ENCODE data around the gene CERS2. TPM values are rescaled to one million over a fixed set of nuclear protein-coding genes. Genes with fewer than 3 reads are reported as not detected.

Gene CERS2
- total RNA-seq, 1 donor from 2014 or later = 96.1 TPM

DNA sequence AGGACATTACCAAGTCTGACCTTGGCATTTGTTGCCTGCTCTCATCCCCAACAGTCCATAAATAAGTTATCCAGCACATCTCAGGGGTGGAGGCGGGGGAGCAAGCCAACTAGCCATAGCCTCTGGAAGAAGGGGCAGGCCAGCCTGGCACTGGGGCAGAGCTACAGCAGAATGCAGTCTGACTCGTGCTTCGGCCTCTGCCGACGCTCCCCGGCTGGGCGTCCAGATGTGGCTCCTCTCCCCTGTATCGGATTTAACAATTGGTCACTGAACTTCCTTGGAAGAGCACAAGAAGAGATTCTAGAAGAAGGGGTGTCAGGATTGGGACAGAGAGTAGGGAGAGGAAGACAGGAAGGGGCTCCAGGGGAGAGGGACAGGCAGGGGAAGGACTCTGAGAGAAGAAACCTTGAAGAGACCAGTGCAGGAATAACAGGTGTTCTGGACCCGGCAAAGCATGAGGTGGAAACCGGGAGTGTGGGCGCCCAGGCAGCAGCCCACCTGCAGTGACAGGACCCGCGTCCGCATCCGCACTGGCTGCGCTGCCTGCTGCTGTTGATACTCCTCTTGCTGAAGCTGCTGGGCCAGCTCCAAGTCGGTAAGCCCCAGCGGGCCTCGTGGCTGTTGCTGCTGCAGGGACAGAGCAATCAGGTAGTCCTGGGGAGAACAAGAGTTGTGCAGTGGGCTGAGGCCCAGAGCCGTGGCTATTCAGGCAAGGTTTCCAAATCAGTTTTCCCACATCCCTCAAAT lies 22.7 kb upstream of the CERS2 start:
- TF ChIP-seq, protein P1, sequence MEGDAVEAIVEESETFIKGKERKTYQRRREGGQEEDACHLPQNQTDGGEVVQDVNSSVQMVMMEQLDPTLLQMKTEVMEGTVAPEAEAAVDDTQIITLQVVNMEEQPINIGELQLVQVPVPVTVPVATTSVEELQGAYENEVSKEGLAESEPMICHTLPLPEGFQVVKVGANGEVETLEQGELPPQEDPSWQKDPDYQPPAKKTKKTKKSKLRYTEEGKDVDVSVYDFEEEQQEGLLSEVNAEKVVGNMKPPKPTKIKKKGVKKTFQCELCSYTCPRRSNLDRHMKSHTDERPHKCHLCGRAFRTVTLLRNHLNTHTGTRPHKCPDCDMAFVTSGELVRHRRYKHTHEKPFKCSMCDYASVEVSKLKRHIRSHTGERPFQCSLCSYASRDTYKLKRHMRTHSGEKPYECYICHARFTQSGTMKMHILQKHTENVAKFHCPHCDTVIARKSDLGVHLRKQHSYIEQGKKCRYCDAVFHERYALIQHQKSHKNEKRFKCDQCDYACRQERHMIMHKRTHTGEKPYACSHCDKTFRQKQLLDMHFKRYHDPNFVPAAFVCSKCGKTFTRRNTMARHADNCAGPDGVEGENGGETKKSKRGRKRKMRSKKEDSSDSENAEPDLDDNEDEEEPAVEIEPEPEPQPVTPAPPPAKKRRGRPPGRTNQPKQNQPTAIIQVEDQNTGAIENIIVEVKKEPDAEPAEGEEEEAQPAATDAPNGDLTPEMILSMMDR (conservative IDR thresholded peaks at IDR 0.05; ENCODE audit: low read depth, low read length) = no peak
- no peak for DNase-seq (ENCODE audit: low read depth)
- no peak overlapping the region for H3K4me3 ChIP-seq (ENCODE audit: low read depth, low read length)

DNA sequence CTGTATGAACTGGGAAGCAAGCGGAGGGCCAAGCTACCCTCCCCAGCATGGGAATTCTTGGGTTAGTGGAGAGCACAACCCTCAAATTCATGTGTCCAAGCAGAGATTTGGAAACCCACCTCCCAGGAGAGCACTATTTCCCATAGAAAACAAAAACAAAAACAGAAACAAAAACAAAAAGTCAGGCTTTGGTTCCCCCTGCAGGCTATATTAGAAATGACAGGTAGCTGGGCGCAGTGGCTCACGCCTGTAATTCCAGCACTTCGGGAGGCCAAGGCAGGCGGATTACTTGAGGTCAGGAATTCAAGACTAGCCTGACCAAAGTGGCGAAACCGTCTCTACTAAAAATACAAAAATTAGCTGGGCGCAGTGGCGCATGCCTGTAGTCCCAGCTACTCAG lies 21.3 kb upstream of the CERS2 start:
- TF ChIP-seq, protein P1 (conservative IDR thresholded peaks at IDR 0.05; ENCODE audit: low read depth, low read length) = peak; percentile 68
- H3K4me3 ChIP-seq (ENCODE audit: low read depth, low read length) = no peak overlapping the region
- no peak for DNase-seq (ENCODE audit: low read depth)

GRCh38 chr1:150995460-150995859 lies 20.8 kb upstream of the CERS2 start:
- no peak overlapping the region for H3K4me3 ChIP-seq (ENCODE audit: low read depth, low read length)
- DNase-seq (ENCODE audit: low read depth) = no peak
- TF ChIP-seq, protein P1 (conservative IDR thresholded peaks at IDR 0.05; ENCODE audit: low read depth, low read length) = no peak

- H3K4me3 ChIP-seq (ENCODE audit: low read depth, low read length) = no peak overlapping the region
- TF ChIP-seq, protein P1 (conservative IDR thresholded peaks at IDR 0.05; ENCODE audit: low read depth, low read length) = no peak
- no peak for DNase-seq (ENCODE audit: low read depth)
These were observed 19.6 kb upstream of the CERS2 start for GRCh38 chr1:150994248-150994647.

DNA sequence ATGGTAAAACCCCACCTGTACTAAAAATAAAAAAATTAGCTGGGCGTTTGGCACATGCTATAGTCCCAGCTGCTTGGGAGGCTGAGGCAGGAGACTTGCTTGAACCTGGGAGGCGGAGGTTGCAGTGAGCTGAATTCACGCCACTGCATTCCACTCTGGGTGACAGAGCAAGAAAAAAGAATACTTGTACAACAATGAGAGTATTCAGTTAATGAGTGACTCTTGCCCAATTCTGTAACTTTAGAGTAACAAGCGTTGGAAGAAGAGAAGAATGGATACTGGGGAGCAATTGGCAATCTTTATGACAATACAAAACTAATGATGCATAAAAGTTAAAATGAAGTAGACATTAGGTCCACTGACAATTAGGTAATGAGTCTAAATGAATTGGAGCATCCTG lies 18.0 kb upstream of the CERS2 start:
- peak; percentile 71 for DNase-seq (ENCODE audit: low read depth)
- TF ChIP-seq, protein P1 (conservative IDR thresholded peaks at IDR 0.05; ENCODE audit: low read depth, low read length) = no peak

DNA sequence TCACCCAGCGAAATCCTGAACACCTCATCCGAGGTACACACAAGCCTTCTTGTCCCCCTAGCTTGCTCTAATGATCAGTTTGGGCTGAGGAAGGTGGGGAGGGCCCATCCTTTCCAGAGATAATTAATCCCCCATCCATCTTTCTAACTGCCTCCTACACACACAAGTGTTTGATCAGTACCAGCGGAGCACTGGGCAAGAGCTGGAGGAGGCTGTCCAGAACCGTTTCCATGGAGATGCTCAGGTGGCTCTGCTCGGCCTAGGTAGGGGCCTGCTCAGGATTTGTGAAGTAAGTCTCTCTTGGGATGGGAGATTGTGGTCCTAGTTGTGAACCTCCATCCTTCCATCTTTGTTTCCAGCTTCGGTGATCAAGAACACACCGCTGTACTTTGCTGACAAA lies 13.3 kb upstream of the CERS2 start:
- TF ChIP-seq, protein P1 (conservative IDR thresholded peaks at IDR 0.05; ENCODE audit: low read depth, low read length) = no peak
- DNase-seq (ENCODE audit: low read depth) = no peak
- no peak overlapping the region for H3K4me3 ChIP-seq (ENCODE audit: low read depth, low read length)

More for the DNA sequence above, 18.0 kb upstream of the CERS2 start:
- H3K4me3 ChIP-seq (ENCODE audit: low read depth, low read length) = no peak overlapping the region

All from epithelial cell of proximal tubule (primary cell).